GM12892 (cell line): ENCODE results near the gene ANXA9.

Experiments
- POLR2A ChIP-seq: IDR thresholded peaks from 2 replicates; pipeline ENCODE4 v1.6.1; 2011; ENCODE audit warnings: low read depth, low read length, control low read depth
- POLR2AphosphoS5 ChIP-seq: IDR thresholded peaks from 2 replicates; pipeline ENCODE4 v1.6.1; 2011; ENCODE audit warnings: low read depth, low read length, control low read depth

DNA sequence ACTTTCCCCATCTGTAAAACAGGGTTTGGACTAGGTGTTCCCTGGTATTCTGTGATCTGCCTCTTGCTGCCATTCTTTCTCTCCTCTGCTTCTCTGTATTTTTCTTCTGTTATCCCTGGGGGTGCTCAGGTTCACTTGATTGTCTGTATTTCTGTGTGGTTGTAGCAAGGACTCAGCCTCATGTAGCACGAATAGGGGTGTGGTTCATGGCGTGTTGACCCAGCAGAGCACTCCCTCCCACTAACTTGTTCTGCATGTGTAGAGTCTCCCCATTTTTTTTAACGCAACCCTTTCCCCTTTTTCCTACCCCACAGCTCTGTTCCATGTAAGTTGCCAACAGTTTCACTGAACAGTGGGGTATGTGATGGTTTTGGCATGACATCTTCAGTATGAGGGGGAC lies 53.1 kb downstream of the ANXA9 start:
- TF ChIP-seq POLR2A: no peak
- TF ChIP-seq POLR2AphosphoS5: no peak
